NB4 (cell line): ENCODE results near the gene TESK2.

Source experiments
- CTCF ChIP-seq: IDR thresholded peaks from one replicate; pipeline ENCODE4 v1.5.1; 2012; ENCODE audit warnings: low read depth, low read length
- POLR2A ChIP-seq: IDR thresholded peaks from 2 replicates; pipeline ENCODE4 v1.6.1; 2011; ENCODE audit warnings: mild to moderate bottlenecking; ENCODE audit not compliant: insufficient read length; ENCODE audit errors: extremely low read depth

GRCh38 chr1:45490626-45491486 lies at the start of gene TESK2:
- TF ChIP-seq CTCF (no peak), POLR2A (peak; percentile 34)
